GM21360 (cell line): ENCODE measurements around the gene MPV17.
"Not testable (repeated sequence)": the region's sequence is repeated elsewhere in the genome, so short reads cannot be mapped to it uniquely, and the experiment has no call there.

ENCODE experiments used
- ATAC-seq: cut with Tn5 transposase; IDR thresholded peaks from one replicate; pipeline ENCODE4 v1.9.1; 2021; ENCODE audit warnings: mild to moderate bottlenecking, moderate library complexity; ENCODE audit not compliant: unreplicated experiment

The MPV17 gene

DNA sequence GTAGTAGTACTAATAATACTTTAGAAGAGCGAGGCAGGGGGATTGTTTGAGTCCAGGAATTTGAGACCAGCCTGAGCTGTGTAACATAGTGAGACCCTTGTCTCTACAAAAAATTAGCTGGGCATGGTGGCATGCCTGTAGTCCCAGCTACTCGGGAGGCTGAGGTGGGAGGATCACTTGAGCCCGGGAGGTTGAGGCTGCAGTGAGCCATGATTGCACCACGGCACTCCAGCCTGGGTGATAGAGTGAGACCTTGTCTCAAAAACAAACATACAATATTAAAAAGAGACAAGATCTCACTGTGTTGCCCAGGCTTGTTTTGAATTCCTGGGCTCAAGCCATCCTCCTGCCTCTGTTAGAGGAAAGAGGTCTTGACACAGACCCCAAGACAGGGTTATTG, 22.3 kb downstream of the MPV17 start:
- not testable (repeated sequence) for ATAC-seq

GRCh38 chr2:27298391-27299080, 24.4 kb downstream of the MPV17 start:
- ATAC-seq, result no peak

GRCh38 chr2:27297195-27297594, 25.7 kb downstream of the MPV17 start:
- no peak for ATAC-seq

- no peak for ATAC-seq
Measured at GRCh38 chr2:27296481-27296880, 26.4 kb downstream of the MPV17 start.

DNA sequence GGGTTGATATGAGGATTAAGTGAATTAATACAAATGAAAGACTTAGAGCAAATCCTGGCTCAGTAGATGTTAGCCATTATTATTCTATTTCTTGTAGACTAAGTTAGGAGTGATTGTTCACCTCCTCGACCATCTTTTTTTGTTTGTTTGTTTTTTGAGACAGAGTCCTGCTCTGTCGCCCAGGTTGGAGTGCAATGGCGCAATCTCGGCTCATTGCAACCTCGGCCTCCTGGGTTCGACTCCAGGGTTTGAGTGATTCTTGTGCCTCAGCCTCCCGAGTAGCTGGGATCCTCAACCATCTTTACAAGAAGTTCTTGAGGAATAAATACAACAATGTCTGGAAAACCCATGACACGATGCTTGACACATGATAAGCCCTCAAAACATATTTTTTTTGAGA, 28.0 kb downstream of the MPV17 start:
- no peak for ATAC-seq

GRCh38 chr2:27291865-27292264, 31.0 kb downstream of the MPV17 start:
- ATAC-seq, result no peak

DNA sequence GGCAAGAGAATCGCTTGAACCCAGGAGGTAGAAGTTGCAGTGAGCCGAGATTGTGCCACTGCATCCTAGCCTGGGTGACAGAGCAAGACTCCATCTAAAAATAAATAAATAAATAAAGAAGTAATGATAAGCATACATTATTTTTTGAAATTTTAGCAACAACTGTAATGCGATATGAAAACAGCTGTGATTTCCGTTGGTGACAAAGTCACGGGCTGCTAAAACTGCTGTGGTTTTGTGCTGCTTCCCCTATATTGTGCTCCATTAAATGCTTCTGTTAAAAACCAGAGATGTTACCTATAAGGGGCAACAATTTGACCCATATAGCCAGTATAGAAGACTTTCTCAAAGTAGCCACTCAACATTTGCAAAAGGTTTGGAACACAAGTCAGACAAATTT, 32.3 kb downstream of the MPV17 start:
- no peak for ATAC-seq

GRCh38 chr2:27288610-27289009, 34.3 kb downstream of the MPV17 start:
- ATAC-seq, result no peak

- no peak for ATAC-seq
Measured at GRCh38 chr2:27285481-27285880, 37.4 kb downstream of the MPV17 start.

- ATAC-seq, result no peak
Measured at GRCh38 chr2:27284996-27285395, 37.9 kb downstream of the MPV17 start.

- ATAC-seq, result no peak
Measured at GRCh38 chr2:27282892-27283291, 40.0 kb downstream of the MPV17 start.

GRCh38 chr2:27281855-27282559, 40.9 kb downstream of the MPV17 start, which contains the start of gene TRIM54:
TRIM54 (plus strand) TSS chr2:27282429; CDS start chr2:27282732, 303 bp downstream.
- ATAC-seq, result no peak

GRCh38 chr2:27281442-27281841, 41.5 kb downstream of the MPV17 start:
- no peak for ATAC-seq

DNA sequence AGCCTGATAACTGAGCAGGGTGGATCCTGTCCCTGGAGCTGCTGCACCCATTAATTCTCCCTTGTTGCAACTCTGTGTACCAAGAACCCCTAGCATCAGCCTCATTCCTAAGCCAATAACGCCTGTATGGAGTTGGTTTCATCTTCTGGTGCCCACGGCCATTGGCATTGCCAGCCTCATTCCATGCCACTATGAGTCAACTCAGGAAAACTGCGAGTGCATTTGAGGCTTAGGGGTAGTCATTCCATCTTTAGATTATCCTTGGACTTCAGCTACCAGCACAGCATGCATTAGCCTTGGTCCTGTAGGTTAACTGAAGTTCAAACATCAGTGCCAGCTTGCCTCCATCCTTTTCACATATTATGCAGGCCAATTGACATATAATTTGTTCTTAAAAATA, 42.1 kb downstream of the MPV17 start:
- ATAC-seq, result no peak

DNA sequence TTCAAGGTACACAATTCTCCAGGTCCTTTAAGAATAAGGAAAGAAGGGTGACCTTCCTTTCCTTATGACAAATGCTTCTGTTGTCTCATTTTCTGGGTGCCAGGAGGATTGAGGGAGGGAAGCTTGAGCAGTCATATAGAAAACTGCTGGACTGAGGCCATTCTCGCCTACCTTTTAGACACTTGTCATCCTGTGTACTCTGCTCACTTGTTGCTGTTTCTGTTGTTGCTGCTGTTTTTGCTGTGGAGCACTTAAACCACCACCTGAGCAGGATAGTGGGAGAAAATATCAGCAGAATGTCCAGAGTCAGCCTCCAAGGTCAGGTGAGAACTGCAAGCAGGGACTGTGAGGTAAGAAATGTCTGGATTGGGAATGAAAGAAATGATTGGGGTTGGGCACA, 44.9 kb downstream of the MPV17 start:
- no peak for ATAC-seq

DNA sequence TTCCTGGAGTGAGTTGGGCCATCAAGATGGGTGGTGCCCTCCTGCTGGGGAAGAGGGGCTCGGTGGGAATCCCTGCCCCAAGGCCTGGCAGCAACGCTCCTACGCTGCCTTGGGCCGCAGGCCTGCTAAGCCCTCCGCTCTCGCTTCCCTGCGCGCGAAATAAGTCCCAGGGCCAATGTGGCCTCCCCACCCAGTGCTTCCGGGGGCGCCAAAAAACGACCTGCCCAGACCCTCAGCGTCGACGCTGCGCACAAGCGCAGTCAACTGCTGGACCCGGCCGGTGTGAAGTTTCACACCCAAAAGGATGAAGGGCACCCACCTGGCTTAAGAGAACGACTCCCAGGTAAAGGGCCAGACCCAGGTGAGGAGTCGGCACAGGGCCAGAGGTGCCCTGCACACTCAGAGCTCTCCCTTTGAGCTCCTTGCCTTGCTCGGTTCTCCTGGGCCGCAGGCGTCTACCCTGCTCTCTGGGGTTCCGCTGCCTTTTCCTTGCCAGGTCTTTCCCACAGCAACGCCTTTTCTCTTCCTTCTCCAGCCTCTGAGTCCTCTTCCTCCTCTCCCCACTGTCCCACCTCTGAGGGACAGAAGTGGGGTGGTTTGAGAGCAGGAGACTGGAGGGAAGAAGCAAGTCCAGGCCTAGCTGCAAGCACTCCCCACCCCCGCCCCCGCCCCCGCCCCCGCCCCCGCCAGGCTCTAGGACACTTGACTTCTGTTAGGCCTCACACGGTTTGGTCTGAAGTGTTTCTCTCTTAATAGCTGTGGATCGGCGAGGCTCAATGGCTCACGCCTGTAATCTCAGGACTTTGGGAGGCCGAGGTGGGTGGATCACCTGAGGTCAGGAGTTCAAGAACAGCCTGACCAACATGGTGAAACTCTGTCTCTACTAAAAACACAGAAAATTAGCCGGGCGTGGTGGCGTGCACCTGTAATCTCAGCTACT, 47.4 kb downstream of the MPV17 start, which contains the start of gene DNAJC5G:
DNAJC5G (plus strand) TSS at position 223 of the 940 bp plus-strand sequence. CDS start 1,296 bp downstream, outside the sequence.
- no peak for ATAC-seq

DNA sequence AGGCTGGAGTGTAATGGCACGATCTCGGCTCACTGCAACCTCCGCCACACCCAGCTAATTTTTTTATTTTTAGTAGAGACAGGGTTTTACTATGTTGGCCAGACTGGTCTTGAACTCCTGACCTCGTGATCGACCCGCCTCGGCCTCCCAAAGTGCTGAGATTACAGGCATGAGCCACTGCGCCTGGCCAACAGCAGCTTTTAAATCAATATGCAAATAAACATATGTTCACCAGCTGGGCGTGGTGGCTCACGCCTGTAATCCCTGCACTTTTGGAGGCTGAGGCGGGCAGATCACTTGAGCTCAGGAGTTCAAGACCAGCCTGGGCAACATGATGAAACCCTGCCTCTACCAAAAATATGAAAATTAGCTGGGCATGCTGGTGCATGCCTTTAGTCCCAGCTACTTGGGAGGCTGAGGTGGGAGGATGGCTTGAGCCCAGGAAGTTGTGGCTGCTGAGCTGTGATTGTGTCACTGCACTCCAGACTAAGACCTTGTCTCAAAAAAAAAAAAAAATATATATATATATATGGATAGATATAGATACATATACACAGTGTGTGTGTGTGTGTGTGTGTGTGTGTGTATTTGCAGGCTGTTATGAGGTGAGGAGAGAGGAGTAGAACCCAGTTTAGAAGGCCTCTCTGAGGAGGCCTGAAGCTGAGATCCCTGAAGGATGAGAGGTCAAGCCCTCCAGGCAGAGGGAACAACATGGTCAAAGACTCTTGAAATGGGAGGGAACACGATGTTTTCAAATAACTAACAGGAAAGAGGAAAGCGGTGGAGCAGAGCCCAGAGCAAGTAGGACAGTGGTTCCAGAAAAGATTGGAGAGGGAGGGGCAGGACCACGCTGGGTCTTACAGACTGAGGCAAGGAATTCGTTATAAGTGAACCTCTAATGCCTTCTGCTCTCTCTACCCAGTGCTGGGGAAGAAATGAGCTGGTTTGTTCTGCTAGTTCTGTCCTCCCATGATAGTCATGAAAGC, 50.1 kb downstream of the MPV17 start:
- ATAC-seq, result not testable (repeated sequence)

DNA sequence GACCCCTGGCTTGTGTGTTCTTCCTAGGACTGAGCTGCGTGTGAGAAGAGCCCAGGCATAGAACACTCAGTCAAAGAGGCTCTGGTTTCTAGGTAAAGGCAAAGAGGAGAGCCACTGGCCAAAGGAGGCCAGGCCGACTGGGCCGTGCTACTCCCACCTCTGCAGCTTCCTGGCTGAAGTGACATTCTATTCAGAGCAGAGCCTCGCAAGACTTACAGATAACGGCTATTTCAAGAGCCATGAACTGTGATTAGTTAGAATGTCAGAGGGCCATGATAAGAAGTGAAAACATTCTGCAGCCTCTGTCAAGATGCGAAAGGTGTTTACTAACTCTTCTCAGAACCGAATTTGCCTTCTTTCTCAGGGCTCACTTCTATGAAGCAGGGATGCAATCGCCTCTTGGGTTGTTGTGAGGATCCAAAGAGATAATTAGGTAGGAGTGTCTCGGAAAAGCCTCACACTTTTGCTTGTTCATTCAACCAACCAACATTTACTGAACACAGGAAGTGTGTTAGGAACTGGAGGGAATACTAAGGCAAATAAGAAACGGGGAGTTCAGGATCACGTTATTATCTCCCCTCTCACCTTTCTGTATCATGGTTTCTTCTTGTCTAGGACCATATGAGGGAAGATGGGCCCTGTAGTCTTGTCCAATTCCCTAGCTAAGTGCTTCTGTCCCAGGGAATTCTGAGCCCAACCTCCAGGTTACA, 51.1 kb downstream of the MPV17 start:
- no peak for ATAC-seq

DNA sequence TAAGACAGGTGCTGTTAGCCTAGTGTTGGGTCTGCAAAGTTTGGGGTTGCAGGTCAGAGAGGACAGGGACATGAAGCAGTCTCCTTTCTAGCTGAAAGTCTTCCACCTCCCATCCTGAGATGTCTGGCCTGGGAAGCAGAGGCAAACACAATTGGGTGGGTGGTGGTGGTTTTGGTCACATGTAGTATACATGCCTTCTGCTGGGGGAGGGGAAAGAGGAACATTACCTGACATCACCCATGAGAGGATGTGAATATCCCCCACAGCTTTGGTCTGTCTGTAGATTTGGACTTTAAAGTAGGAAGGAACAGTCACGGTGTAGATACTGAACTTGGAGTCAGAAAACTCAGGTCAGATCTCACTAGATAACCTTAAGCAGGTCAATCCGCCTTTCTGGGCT, 52.2 kb downstream of the MPV17 start:
- no peak for ATAC-seq
